Occipital lobe (tissue), 2 donors: Measurements from ENCODE around the gene PROSER3. TPM values are rescaled to one million over a fixed set of nuclear protein-coding genes. Genes with fewer than 3 reads are reported as not detected.

Source experiments
- DNase-seq: peaks from one replicate; lab custom pipeline; 2025; lab: John Stamatoyannopoulos, UW
- total RNA-seq: library from RNA; depleted of rRNA; stranded (reverse); fragments of >200 nt; gene quantifications from one replicate; pipeline ENCODE4 v1.2.3, GENCODE V29; 2014

Gene PROSER3
- total RNA-seq, 1 donor from 2014 or later = 1.9 TPM

GRCh38 chr19:35738021-35738886 is 19.7 kb upstream of the PROSER3 start:
- no peak for DNase-seq

- DNase-seq = no peak
These were observed 19.1 kb upstream of the PROSER3 start for GRCh38 chr19:35738887-35739229.

GRCh38 chr19:35739275-35740107 is 18.5 kb upstream of the PROSER3 start:
- no peak for DNase-seq

- DNase-seq = no peak
These were observed 17.9 kb upstream of the PROSER3 start for GRCh38 chr19:35740108-35740422.

GRCh38 chr19:35740423-35741202 is 17.4 kb upstream of the PROSER3 start:
- peak; percentile 99 for DNase-seq

GRCh38 chr19:35741203-35741515 is 16.8 kb upstream of the PROSER3 start:
- DNase-seq = no peak

GRCh38 chr19:35742121-35742724 is 15.8 kb upstream of the PROSER3 start, which contains the start of gene IGFLR1:
IGFLR1 (minus strand) TSS chr19:35742452; CDS start chr19:35741180, 1,272 bp downstream.
- DNase-seq = no peak

- DNase-seq = no peak
These were observed 14.1 kb upstream of the PROSER3 start for GRCh38 chr19:35743640-35744429.

- peak; percentile 91 for DNase-seq
These were observed 13.3 kb upstream of the PROSER3 start for GRCh38 chr19:35744430-35745327.

- peak; percentile 97 for DNase-seq
These were observed 12.5 kb upstream of the PROSER3 start, which contains the start of the genes PSENEN and U2AF1L4 for GRCh38 chr19:35745328-35746086. PSENEN (plus strand) TSS chr19:35745651; CDS start chr19:35745931, 280 bp downstream. U2AF1L4 (minus strand) TSS chr19:35745418; CDS start chr19:35745391, 27 bp downstream.

GRCh38 chr19:35746087-35746462 is 11.9 kb upstream of the PROSER3 start:
- DNase-seq = no peak

GRCh38 chr19:35746531-35746930 is 11.4 kb upstream of the PROSER3 start:
- no peak for DNase-seq

- DNase-seq = peak; percentile 100
These were observed 9.6 kb upstream of the PROSER3 start, which contains the start of gene LIN37 for GRCh38 chr19:35748106-35749020. LIN37 (plus strand) TSS chr19:35748576; CDS start chr19:35748725, 149 bp downstream.

- no peak for DNase-seq
These were observed 7.8 kb upstream of the PROSER3 start for GRCh38 chr19:35750167-35750566.

- DNase-seq = no peak
These were observed 5.9 kb upstream of the PROSER3 start for GRCh38 chr19:35751839-35752745.

- DNase-seq = no peak
These were observed 5.1 kb upstream of the PROSER3 start for GRCh38 chr19:35752746-35753350.
